Vagina (tissue), 2 donors: ENCODE results near the gene USE1. TPM values are rescaled to one million over a fixed set of nuclear protein-coding genes. Genes with fewer than 3 reads are reported as not detected.

Source experiments
- DNase-seq, 2 donors: peaks; one replicate each; pipeline ENCODE4 v3.0.0-alpha.2; 2017; ENCODE audit errors: extremely low spot score in 2 of 2
- H3K27ac ChIP-seq: fragments of 200-600 bp; sonication (generic); one replicate; pipeline ENCODE4 v1.5.1; 2019
- H3K27me3 ChIP-seq: fragments of 200-600 bp; sonication (generic); one replicate; pipeline ENCODE4 v1.5.1; 2019
- H3K36me3 ChIP-seq, 2 donors: fragments of 200-600 bp; sonication (generic); one replicate each; pipeline ENCODE4 v1.5.1; 2017 to 2019
- H3K4me1 ChIP-seq: fragments of 200-600 bp; sonication (generic); one replicate; pipeline ENCODE4 v1.5.1; 2019
- H3K4me3 ChIP-seq, 2 donors: fragments of 200-600 bp; sonication (generic); 1 replicate in 1 of 2; 2 replicates in 1 of 2; pipeline ENCODE4 v1.5.1; 2016 to 2019
- H3K9me3 ChIP-seq: fragments of 200-600 bp; sonication (generic); one replicate; pipeline ENCODE4 v1.5.1; 2019
- CTCF ChIP-seq, 3 experiments: fragments of 450-650 bp in 2 of 3; fragments of 200-600 bp in 1 of 3; sonication (generic) in 1 of 3; IDR thresholded peaks; one replicate each; pipeline ENCODE4 v1.5.1; 2017 to 2019; ENCODE audit warnings: antibody characterized with exemption in 3 of 3, mild to moderate bottlenecking in 2 of 3, moderate library complexity in 2 of 3
- POLR2A ChIP-seq, 2 donors: fragments of 450-650 bp; IDR thresholded peaks; one replicate each; pipeline ENCODE4 v1.6.1; 2017; ENCODE audit warnings: antibody characterized with exemption in 2 of 2, mild to moderate bottlenecking in 2 of 2, moderate library complexity in 2 of 2
- POLR2AphosphoS5 ChIP-seq, 2 donors: sonication (generic); formaldehyde crosslinking; IDR thresholded peaks; one replicate each; pipeline ENCODE4 v1.9.0; 2017; ENCODE audit warnings: antibody characterized with exemption in 2 of 2, mild to moderate bottlenecking in 2 of 2, low read depth in 1 of 2; ENCODE audit not compliant: insufficient read depth in 1 of 2
- intact Hi-C: fragments of 100-400 bp; cut with DNase I; formaldehyde crosslinking; loops from one replicate; pipeline ENCODE4 v1.15.1; 2023
- total RNA-seq: library from RNA; depleted of rRNA; stranded (reverse); fragments of >200 nt; gene quantifications from one replicate; pipeline ENCODE4 v1.2.3, GENCODE V29; 2016

Gene USE1
- total RNA-seq, 1 donor from 2014 or later = 30.9 TPM

GRCh38 chr19:17197666-17198065 lies 17.5 kb upstream of the USE1 start:
- intact Hi-C loops = no loop called here
- H3K36me3 ChIP-seq = peaks cover 13 to 81% of the 10 kb centered on the region in 2 donors
- DNase-seq = no peak
- no peaks in the 10 kb centered on the region for H3K27me3 ChIP-seq
- no peaks in the 10 kb centered on the region for H3K9me3 ChIP-seq
- H3K4me3 ChIP-seq = no peak overlapping the region
- TF ChIP-seq CTCF (IDR thresholded peaks at IDR 0.05) = no peak
- TF ChIP-seq POLR2A (IDR thresholded peaks at IDR 0.05) = no peak
- no peak for TF ChIP-seq POLR2AphosphoS5 (IDR thresholded peaks at IDR 0.05; ENCODE audit: insufficient read depth in 1 of 2, low read depth in 1 of 2)
- H3K4me1 ChIP-seq = no peaks in the 10 kb centered on the region
- H3K27ac ChIP-seq = no peak overlapping the region

GRCh38 chr19:17200408-17201079 lies 14.6 kb upstream of the USE1 start:
- TF ChIP-seq POLR2A (IDR thresholded peaks at IDR 0.05) (no peak), CTCF (IDR thresholded peaks at IDR 0.05) (no peak), POLR2AphosphoS5 (IDR thresholded peaks at IDR 0.05; ENCODE audit: insufficient read depth in 1 of 2, low read depth in 1 of 2) (no peak)
- DNase-seq = no peak
- H3K9me3 ChIP-seq = no peaks in the 10 kb centered on the region
- H3K27ac ChIP-seq = no peak overlapping the region
- no peak overlapping the region for H3K4me3 ChIP-seq
- intact Hi-C loops = no loop called here
- peaks cover 17 to 57% of the 10 kb centered on the region in 2 donors for H3K36me3 ChIP-seq
- no peaks in the 10 kb centered on the region for H3K27me3 ChIP-seq
- no peaks in the 10 kb centered on the region for H3K4me1 ChIP-seq

- no peak overlapping the region for H3K27ac ChIP-seq
- H3K4me3 ChIP-seq = no peak overlapping the region
- H3K4me1 ChIP-seq = no peaks in the 10 kb centered on the region
- TF ChIP-seq POLR2AphosphoS5 (IDR thresholded peaks at IDR 0.05; ENCODE audit: insufficient read depth in 1 of 2, low read depth in 1 of 2) (no peak), CTCF (IDR thresholded peaks at IDR 0.05) (no peak), POLR2A (IDR thresholded peaks at IDR 0.05) (no peak)
- H3K9me3 ChIP-seq = no peaks in the 10 kb centered on the region
- H3K27me3 ChIP-seq = no peaks in the 10 kb centered on the region
- intact Hi-C loops = no loop called here
- H3K36me3 ChIP-seq = peaks cover 17 to 61% of the 10 kb centered on the region in 2 donors
- no peak for DNase-seq
Observed at GRCh38 chr19:17202249-17202648, 12.9 kb upstream of the USE1 start.

- Histone ChIP-seq H3K4me1 (no peaks in the 10 kb centered on the region), H3K36me3 (peaks cover 17 to 57% of the 10 kb centered on the region in 2 donors), H3K9me3 (no peaks in the 10 kb centered on the region), H3K27ac (no peak overlapping the region), H3K4me3 (no peak overlapping the region), H3K27me3 (no peaks in the 10 kb centered on the region)
- intact Hi-C loops = no loop called here
- DNase-seq = no peak
- TF ChIP-seq POLR2AphosphoS5 (IDR thresholded peaks at IDR 0.05; ENCODE audit: insufficient read depth in 1 of 2, low read depth in 1 of 2) = no peak
- TF ChIP-seq CTCF (IDR thresholded peaks at IDR 0.05) = no peak
- TF ChIP-seq POLR2A (IDR thresholded peaks at IDR 0.05) = no peak
Observed at GRCh38 chr19:17202713-17203112, 12.4 kb upstream of the USE1 start.
